Right lobe of liver (tissue), 4 donors: ENCODE results near the gene HPS1.

Experiments
- CTCF ChIP-seq, 4 donors: fragments of 200-600 bp in 3 of 4; fragments of 450-650 bp in 1 of 4; IDR thresholded peaks; one replicate each; pipeline versions ENCODE4 v1.5.1 to v1.8.0; 2016 to 2022; ENCODE audit warnings: antibody characterized with exemption in 4 of 4, mild to moderate bottlenecking in 2 of 4
- POLR2A ChIP-seq: fragments of 450-650 bp; IDR thresholded peaks from one replicate; pipeline ENCODE4 v1.6.1; 2017; ENCODE audit warnings: antibody characterized with exemption, mild to moderate bottlenecking
- donor health status: DM: no; HTN: no; CAD: no.
- donor health status: DM: no; HTN: no; CAD: no.
- donor health status: DM: no; HTN: yes; CAD: no.

- TF ChIP-seq POLR2A (no peak), CTCF (IDR thresholded peaks at IDR 0.05) (no peak)
Measured at GRCh38 chr10:98399784-98400183, 47.0 kb downstream of the HPS1 start.
